HG03342 (cell line): ENCODE measurements around the gene EXD2.
"Not testable (repeated sequence)": the region's sequence is repeated elsewhere in the genome, so short reads cannot be mapped to it uniquely, and the experiment has no call there.

ENCODE experiments used
- ATAC-seq: cut with Tn5 transposase; IDR thresholded peaks from one replicate; pipeline ENCODE4 v1.9.1; 2021; ENCODE audit warnings: mild to moderate bottlenecking, moderate library complexity; ENCODE audit not compliant: unreplicated experiment

EXD2 gene

GRCh38 chr14:69275331-69275730 lies 84.0 kb downstream of the EXD2 start:
- no peak for ATAC-seq

- ATAC-seq, result not testable (repeated sequence)
These were observed 86.1 kb downstream of the EXD2 start for GRCh38 chr14:69277356-69277755.

- no peak for ATAC-seq
These were observed 89.5 kb downstream of the EXD2 start for GRCh38 chr14:69280746-69281291.

GRCh38 chr14:69281450-69282169 lies 90.3 kb downstream of the EXD2 start:
- no peak for ATAC-seq

GRCh38 chr14:69282448-69282847 lies 91.2 kb downstream of the EXD2 start:
- ATAC-seq, result no peak

- no peak for ATAC-seq
These were observed 92.9 kb downstream of the EXD2 start for GRCh38 chr14:69284170-69284569.

- ATAC-seq, result no peak
These were observed 94.5 kb downstream of the EXD2 start for GRCh38 chr14:69285661-69286255.

GRCh38 chr14:69287098-69288010 lies 96.1 kb downstream of the EXD2 start:
- no peak for ATAC-seq

GRCh38 chr14:69288011-69288771 lies 96.9 kb downstream of the EXD2 start:
- no peak for ATAC-seq

GRCh38 chr14:69288956-69289705 lies 97.8 kb downstream of the EXD2 start:
- no peak for ATAC-seq

- ATAC-seq, result no peak
These were observed 98.7 kb downstream of the EXD2 start for GRCh38 chr14:69289811-69290520.

- not testable (repeated sequence) for ATAC-seq
These were observed 99.6 kb downstream of the EXD2 start for GRCh38 chr14:69290881-69291280.

GRCh38 chr14:69291396-69291795 lies 100.1 kb downstream of the EXD2 start:
- no peak for ATAC-seq

- ATAC-seq, result no peak
These were observed 100.7 kb downstream of the EXD2 start for GRCh38 chr14:69291891-69292561.
